Ectodermal cell (in vitro differentiated cells): ENCODE data around the gene GRIP1.

Experiments used
- H3K27ac ChIP-seq: 2 replicates; pipeline ENCODE4 v1.7.0; 2013; ENCODE audit warnings: mild to moderate bottlenecking, low read depth, low read length; ENCODE audit not compliant: insufficient read depth, poor library complexity, severe bottlenecking
- H3K27me3 ChIP-seq: 2 replicates; pipeline ENCODE4 v1.7.0; 2013; ENCODE audit warnings: mild to moderate bottlenecking, low read length; ENCODE audit not compliant: insufficient read depth, control insufficient read depth, poor library complexity, severe bottlenecking
- H3K36me3 ChIP-seq: one replicate; pipeline ENCODE4 v1.7.0; 2013; ENCODE audit warnings: low read length; ENCODE audit not compliant: control insufficient read depth, insufficient read depth
- H3K4me1 ChIP-seq: one replicate; pipeline ENCODE4 v1.7.0; 2013; ENCODE audit warnings: low read length; ENCODE audit not compliant: control insufficient read depth, insufficient read depth
- H3K4me3 ChIP-seq: 2 replicates; pipeline ENCODE4 v1.7.0; 2013; ENCODE audit warnings: low read depth, low read length, control low read depth; ENCODE audit not compliant: insufficient read depth
- H3K9me3 ChIP-seq: 2 replicates; pipeline ENCODE4 v1.7.0; 2013; ENCODE audit warnings: mild to moderate bottlenecking, low read length, moderate library complexity; ENCODE audit not compliant: control insufficient read depth
- WGBS, 2 experiments: methylation state at CpG; one replicate each; pipeline ENCODE4 v1.1.7; 2013; ENCODE audit warnings: missing lambda C conversion rate in 2 of 2; 5-methylcytosine and 5-hydroxymethylcytosine counted together

GRIP1 gene

DNA sequence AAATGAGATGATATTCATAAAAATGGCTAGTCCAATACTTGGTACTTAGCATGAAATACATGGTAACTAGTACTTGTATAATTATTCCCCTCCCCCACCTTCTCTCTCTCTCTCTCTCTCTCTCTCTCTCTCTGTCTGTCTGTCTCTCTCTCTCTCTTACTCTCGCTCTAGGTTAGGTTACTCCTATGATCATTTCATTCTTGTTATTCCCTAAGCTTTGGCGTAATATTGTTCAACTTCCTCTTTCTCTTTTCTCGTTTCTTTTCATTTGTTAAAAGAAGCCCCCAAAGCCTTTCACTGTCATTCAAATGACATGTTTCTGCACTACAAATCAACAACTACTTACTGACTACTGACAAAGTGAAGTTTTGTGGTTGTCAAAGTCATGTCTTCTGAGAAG is 89.8 kb downstream of the GRIP1 start:
- H3K4me3 ChIP-seq, result no peak overlapping the region
- 55 to 73% methylated on average over 3 of the region's 3 CpGs for WGBS, 2 experiments
- H3K27me3 ChIP-seq, result no peaks in the 10 kb centered on the region
- no peaks in the 10 kb centered on the region for H3K4me1 ChIP-seq
- H3K9me3 ChIP-seq, result no peaks in the 10 kb centered on the region
- no peak overlapping the region for H3K27ac ChIP-seq
- no peaks in the 10 kb centered on the region for H3K36me3 ChIP-seq

DNA sequence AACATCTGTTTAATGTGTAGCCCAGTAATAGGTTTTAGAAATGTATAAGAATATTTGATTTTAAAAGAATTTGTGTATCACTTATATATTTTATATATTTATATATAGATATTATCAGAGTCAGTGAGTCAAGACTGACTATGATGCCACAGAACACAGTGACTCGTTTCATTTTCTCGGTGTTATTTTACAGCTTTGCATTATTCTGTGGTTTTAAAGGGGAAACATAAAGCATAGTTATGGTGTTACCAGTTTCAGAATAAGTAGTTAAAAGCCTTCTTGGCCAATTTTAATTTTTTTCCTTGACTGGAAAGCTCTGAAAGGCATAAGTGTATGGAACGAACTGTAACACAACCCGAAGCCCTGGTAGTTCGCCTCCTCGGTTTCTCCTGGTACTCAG is 91.0 kb downstream of the GRIP1 start:
- Histone ChIP-seq H3K27ac (no peak overlapping the region), H3K9me3 (no peaks in the 10 kb centered on the region), H3K4me1 (no peaks in the 10 kb centered on the region), H3K27me3 (no peaks in the 10 kb centered on the region), H3K4me3 (no peak overlapping the region), H3K36me3 (no peaks in the 10 kb centered on the region)
- 91 to 98% methylated on average over 6 of the region's 6 CpGs for WGBS, 2 experiments

DNA sequence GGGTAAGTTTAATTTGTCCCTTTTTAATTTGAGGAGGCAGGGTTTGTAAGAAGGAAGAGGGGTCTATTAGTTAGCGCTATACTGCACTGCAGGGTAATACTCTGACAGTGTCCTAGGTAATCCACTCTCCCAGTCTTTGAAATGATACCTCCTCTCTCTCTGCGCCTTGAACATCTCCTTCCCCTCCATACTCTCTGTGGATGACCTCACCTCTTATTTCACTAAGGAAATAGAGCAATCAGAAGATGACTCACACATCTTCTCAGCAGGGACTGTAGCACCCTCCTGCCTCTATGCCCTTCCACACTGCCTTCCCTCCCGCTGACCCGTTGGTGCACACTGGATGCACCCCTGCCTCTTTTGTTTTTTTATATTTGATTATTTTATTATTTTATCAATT is 94.2 kb downstream of the GRIP1 start:
- Histone ChIP-seq H3K36me3 (no peaks in the 10 kb centered on the region), H3K27me3 (no peaks in the 10 kb centered on the region), H3K4me3 (no peak overlapping the region), H3K27ac (no peak overlapping the region), H3K9me3 (no peaks in the 10 kb centered on the region), H3K4me1 (no peaks in the 10 kb centered on the region)
- 93 to 98% methylated on average over 2 to 4 of the region's 4 CpGs for WGBS, 2 experiments

DNA sequence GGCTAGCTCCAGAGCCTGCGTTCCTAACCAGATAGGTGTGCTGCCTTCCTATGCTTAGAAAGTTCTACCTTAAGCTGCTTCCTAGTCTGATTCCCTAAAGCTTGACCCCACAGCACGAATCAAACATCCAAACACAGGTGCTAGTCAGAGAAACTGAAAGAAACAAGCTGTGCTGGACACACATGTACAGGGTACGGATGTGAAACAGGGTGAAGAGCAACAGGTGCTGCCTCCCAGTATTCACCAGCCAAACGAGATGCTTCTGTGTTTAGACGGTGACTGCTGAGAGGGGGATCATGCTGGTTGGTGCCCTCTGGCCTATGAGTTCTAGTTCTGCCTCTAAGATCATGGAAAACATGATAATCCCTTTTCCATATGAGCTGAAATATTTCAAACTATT is 105.3 kb downstream of the GRIP1 start:
- Histone ChIP-seq H3K4me1 (no peaks in the 10 kb centered on the region), H3K4me3 (no peak overlapping the region), H3K36me3 (no peaks in the 10 kb centered on the region), H3K9me3 (no peaks in the 10 kb centered on the region), H3K27me3 (no peaks in the 10 kb centered on the region), H3K27ac (no peak overlapping the region)
- WGBS, 2 experiments, result 87% methylated on average over 5 of the region's 5 CpGs

DNA sequence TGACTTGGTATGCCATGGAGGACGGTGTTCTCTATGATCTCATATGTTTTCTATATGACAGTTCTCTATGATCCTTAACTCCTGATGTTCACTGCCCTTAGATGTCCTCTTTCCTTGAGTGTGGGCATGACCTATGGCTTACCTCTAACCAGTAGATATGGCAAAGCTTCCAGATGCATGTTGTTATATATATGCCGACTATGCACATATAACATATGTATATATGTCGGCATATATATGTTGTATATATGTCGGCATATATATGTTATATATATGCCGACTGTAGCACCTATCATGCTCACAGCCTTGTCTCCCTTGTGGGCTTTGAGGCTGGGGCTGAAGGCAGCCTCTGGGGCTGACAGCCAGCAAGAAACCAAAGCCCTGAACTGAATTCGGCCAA is 106.0 kb downstream of the GRIP1 start:
- Histone ChIP-seq H3K27me3 (no peaks in the 10 kb centered on the region), H3K4me3 (no peak overlapping the region), H3K4me1 (no peaks in the 10 kb centered on the region), H3K27ac (no peak overlapping the region), H3K9me3 (no peaks in the 10 kb centered on the region), H3K36me3 (no peaks in the 10 kb centered on the region)
- 95 to 98% methylated on average over 4 of the region's 6 CpGs for WGBS, 2 experiments

DNA sequence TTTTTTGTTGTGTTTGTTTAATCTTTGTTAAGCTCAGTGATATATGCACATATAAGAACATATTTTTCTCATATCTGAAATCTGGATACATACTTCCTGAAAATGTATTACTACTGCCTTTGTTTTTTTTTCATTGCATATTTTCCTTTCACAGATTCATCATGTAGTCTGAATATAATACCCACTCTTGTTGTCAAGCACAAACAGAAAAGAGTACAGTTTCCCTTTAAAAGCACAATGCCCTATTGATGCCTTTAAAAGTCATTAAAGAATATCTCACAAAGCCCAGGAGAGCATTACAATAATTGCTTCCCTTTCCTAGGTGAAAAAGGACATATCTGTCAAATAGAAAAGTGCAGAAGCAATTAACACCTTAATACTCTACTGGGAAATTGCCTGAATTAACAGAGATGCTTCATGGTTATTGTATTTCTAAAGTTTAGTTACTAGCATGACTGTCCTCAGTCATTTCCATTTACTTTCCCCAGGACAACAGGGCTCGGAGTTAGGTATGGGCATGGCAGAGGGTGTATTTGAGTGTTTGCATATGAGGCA is 107.4 kb downstream of the GRIP1 start:
- H3K4me3 ChIP-seq, result no peak overlapping the region
- no peaks in the 10 kb centered on the region for H3K27me3 ChIP-seq
- no peaks in the 10 kb centered on the region for H3K9me3 ChIP-seq
- WGBS, 2 experiments, result 81 to 100% methylated on average over 1 of the region's 1 CpG
- no peaks in the 10 kb centered on the region for H3K4me1 ChIP-seq
- H3K36me3 ChIP-seq, result no peaks in the 10 kb centered on the region
- no peak overlapping the region for H3K27ac ChIP-seq

DNA sequence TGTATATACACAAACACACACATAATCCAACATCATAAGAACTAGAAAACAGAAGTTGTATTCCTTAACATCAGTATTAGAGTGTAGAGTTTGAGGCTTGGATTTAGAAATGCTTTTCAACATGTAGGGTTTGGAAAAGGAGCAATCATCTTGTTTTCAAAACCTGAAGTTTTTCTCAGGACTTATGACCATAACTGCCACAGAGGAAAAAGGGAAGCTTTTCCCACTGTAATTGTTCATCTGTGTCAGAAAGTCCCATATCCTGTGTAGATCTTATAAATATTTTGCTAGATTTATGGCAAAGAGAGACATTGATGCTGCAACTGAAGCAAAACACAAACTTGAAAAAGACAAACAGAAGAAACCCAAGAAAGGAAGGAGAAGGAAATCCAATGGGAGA is 115.7 kb downstream of the GRIP1 start:
- no peaks in the 10 kb centered on the region for H3K36me3 ChIP-seq

DNA sequence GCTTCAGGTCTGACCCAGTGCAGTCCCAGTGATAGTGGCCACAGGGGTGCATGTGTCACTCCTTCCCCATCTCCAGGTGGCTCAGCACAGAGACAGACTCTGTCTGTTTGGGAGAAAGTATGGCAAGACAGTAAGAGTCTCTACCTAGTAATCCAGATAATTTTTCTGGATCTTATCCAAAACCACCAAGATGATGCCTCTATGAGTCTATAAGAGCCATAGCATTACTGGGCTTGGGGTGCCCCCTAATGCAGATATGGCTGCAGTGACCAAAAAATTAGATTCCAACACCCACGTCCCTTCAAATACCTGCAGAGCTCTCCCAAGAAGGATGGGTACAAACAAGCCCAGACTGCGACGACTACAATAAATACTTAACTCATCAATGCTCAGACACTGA is 123.8 kb downstream of the GRIP1 start:
- Histone ChIP-seq H3K9me3 (no peaks in the 10 kb centered on the region), H3K4me3 (no peak overlapping the region), H3K36me3 (no peaks in the 10 kb centered on the region), H3K27me3 (no peaks in the 10 kb centered on the region), H3K27ac (no peak overlapping the region), H3K4me1 (no peaks in the 10 kb centered on the region)
- WGBS, 2 experiments, result 92 to 95% methylated on average over 3 of the region's 3 CpGs

More for the DNA sequence above, 115.7 kb downstream of the GRIP1 start:
- Histone ChIP-seq H3K27me3 (no peaks in the 10 kb centered on the region), H3K27ac (no peak overlapping the region), H3K9me3 (no peaks in the 10 kb centered on the region), H3K4me1 (no peaks in the 10 kb centered on the region), H3K4me3 (no peak overlapping the region)

DNA sequence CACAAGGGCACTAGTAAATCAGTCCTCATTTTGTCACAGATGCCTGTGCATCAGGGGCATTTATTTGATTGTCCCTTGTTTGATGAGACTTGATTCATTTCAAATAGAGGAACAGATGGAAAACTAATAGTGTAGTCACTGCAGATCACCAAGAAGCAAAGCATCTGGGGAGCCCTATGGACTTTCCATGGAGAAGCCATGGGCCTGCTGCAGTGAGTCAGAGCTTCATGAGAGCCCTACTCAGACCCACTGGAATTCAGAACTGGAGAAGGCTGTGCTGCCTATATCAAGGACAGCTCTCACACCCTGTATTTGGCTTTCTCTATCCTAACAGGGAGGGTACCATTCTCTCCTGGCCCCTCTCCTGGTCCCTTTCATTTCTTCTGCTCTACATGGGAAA is 126.2 kb downstream of the GRIP1 start:
- Histone ChIP-seq H3K36me3 (no peaks in the 10 kb centered on the region), H3K27ac (no peak overlapping the region), H3K4me1 (no peaks in the 10 kb centered on the region), H3K27me3 (no peaks in the 10 kb centered on the region), H3K9me3 (no peaks in the 10 kb centered on the region), H3K4me3 (no peak overlapping the region)

DNA sequence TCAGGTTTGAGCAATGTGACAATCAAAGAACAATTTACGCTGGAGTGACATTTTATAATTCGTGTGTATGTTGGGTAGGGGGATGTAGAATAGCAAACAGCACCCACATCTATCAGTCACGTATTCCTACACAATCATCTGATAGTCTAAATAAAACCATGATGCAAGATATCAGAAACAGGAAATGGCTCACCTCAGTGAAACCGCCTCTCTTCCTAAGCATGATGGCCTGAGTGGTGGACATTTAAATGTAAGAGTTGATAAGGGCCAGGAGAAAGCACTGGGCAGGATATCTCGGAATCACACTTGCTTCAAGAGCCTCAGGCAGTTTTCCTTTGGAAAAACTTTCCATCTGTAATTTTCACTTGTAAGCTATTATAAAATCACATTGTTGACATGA is 128.2 kb downstream of the GRIP1 start:
- no peaks in the 10 kb centered on the region for H3K4me1 ChIP-seq
- no peaks in the 10 kb centered on the region for H3K36me3 ChIP-seq
- no peak overlapping the region for H3K4me3 ChIP-seq
- WGBS, 2 experiments, result 83 to 89% methylated on average over 2 to 3 of the region's 5 CpGs
- H3K9me3 ChIP-seq, result no peaks in the 10 kb centered on the region
- no peaks in the 10 kb centered on the region for H3K27me3 ChIP-seq
- H3K27ac ChIP-seq, result no peak overlapping the region

DNA sequence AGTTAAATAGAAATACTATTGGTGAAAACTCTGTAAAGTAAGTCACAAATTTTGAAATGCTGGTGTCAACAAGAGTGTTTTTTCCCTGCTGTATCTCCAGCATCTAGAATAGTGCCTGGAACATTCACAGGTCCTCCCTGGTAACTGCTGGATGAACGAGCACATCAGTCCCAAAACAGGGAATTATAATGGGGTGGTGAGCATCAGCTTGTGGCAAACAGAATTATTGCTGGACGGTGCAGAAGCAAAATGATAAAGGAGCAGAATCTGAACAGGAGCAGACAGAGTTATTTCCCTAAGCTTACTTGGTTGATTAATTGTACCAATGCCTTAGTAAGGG is 129.9 kb downstream of the GRIP1 start:
- 91 to 94% methylated on average over 2 of the region's 2 CpGs for WGBS, 2 experiments
- no peaks in the 10 kb centered on the region for H3K9me3 ChIP-seq
- no peaks in the 10 kb centered on the region for H3K36me3 ChIP-seq
- H3K4me1 ChIP-seq, result no peaks in the 10 kb centered on the region
- H3K27me3 ChIP-seq, result no peaks in the 10 kb centered on the region
- H3K27ac ChIP-seq, result no peak overlapping the region
- H3K4me3 ChIP-seq, result no peak overlapping the region
